Measurements from ENCODE around the gene NAV2.

Gene NAV2

GRCh38 chr11:20087118-20087521, 374.5 kb downstream of the NAV2 start:
- TF ChIP-seq CTCF (conservative IDR thresholded peaks at IDR 0.05; ENCODE audit: low read depth): no peak
- CTCF ChIA-PET: no interaction called here
- DNase-seq (ENCODE audit: low spot score): no peak
- POLR2A ChIA-PET (ENCODE audit: low non-redundant PET): no interaction called here
- no peak overlapping the region for H3K27ac ChIP-seq

GRCh38 chr11:20088397-20089225, 376.0 kb downstream of the NAV2 start:
- no peak for DNase-seq (ENCODE audit: low spot score)
- no peak overlapping the region for H3K27ac ChIP-seq
- ChIA-PET CTCF (no interaction called here), POLR2A (ENCODE audit: low non-redundant PET) (no interaction called here)
- no peak for TF ChIP-seq CTCF (conservative IDR thresholded peaks at IDR 0.05; ENCODE audit: low read depth)

- no peak for DNase-seq (ENCODE audit: low spot score)
- ChIA-PET CTCF (interaction anchor here (0.6 kb wide), 1 partner anchor 23 kb away, joined by 4 read pairs; no protein-coding TSS in a partner anchor), POLR2A (ENCODE audit: low non-redundant PET) (no interaction called here)
- no peak for TF ChIP-seq CTCF (conservative IDR thresholded peaks at IDR 0.05; ENCODE audit: low read depth)
- no peak overlapping the region for H3K27ac ChIP-seq
These were observed 376.7 kb downstream of the NAV2 start for GRCh38 chr11:20089367-20089766.

GRCh38 chr11:20089796-20090653, 377.4 kb downstream of the NAV2 start:
- CTCF ChIA-PET: interaction anchor here (0.6 to 0.8 kb wide), 2 partner anchors 23 to 1024 kb away, joined by 4 read pairs; no protein-coding TSS in a partner anchor
- no peak overlapping the region for H3K27ac ChIP-seq
- TF ChIP-seq CTCF (conservative IDR thresholded peaks at IDR 0.05; ENCODE audit: low read depth): no peak
- POLR2A ChIA-PET (ENCODE audit: low non-redundant PET): no interaction called here
- no peak for DNase-seq (ENCODE audit: low spot score)

GRCh38 chr11:20090654-20091374, 378.2 kb downstream of the NAV2 start:
- ChIA-PET POLR2A (ENCODE audit: low non-redundant PET) (no interaction called here), CTCF (interaction anchor here (0.7 kb wide), 1 partner anchor 152 kb away, joined by 4 read pairs; no protein-coding TSS in a partner anchor)
- no peak for TF ChIP-seq CTCF (conservative IDR thresholded peaks at IDR 0.05; ENCODE audit: low read depth)
- no peak overlapping the region for H3K27ac ChIP-seq
- DNase-seq (ENCODE audit: low spot score): no peak

GRCh38 chr11:20093775-20094174, 381.1 kb downstream of the NAV2 start:
- no peak for DNase-seq (ENCODE audit: low spot score)
- ChIA-PET POLR2A (ENCODE audit: low non-redundant PET) (no interaction called here), CTCF (no interaction called here)
- no peak for TF ChIP-seq CTCF (conservative IDR thresholded peaks at IDR 0.05; ENCODE audit: low read depth)
- no peak overlapping the region for H3K27ac ChIP-seq
